OCI-LY7 (cell line): Measurements from ENCODE around the gene DEGS1.

ENCODE experiments used
- EZH2phosphoT487 ChIP-seq: fragments of 200-600 bp; sonication (generic); IDR thresholded peaks from 2 replicates; pipeline ENCODE4 v1.6.1; 2018; ENCODE audit warnings: low read depth, borderline replicate concordance, mild to moderate bottlenecking, mixed run types, antibody characterized with exemption, low read length, moderate library complexity, mixed read lengths
- TF ChIP-seq, protein P1 (sequence below): fragments of 200-600 bp; sonication (generic); conservative IDR thresholded peaks from 2 replicates; pipeline ENCODE4 v1.5.1; 2014; ENCODE audit warnings: mild to moderate bottlenecking, antibody characterized with exemption, low read length, moderate library complexity, mixed read lengths

DNA sequence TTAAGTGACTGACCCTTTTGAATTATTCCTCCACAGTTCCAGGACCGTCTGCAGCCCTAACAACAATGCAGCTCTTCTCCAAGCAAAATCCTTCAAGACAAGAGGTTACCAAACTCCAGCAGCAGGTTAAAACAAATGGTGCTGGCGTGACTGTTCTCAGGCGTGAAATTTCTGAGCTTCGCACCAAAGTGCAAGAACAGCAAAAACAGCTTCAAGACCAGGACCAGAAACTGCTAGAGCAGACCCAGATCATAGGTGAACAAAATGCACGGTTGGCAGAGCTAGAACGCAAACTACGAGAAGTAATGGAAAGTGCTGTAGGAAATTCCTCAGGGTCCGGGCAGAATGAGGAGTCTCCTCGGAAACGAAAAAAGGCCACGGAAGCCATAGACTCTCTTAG is 25.7 kb upstream of the DEGS1 start:
- TF ChIP-seq, protein P1, sequence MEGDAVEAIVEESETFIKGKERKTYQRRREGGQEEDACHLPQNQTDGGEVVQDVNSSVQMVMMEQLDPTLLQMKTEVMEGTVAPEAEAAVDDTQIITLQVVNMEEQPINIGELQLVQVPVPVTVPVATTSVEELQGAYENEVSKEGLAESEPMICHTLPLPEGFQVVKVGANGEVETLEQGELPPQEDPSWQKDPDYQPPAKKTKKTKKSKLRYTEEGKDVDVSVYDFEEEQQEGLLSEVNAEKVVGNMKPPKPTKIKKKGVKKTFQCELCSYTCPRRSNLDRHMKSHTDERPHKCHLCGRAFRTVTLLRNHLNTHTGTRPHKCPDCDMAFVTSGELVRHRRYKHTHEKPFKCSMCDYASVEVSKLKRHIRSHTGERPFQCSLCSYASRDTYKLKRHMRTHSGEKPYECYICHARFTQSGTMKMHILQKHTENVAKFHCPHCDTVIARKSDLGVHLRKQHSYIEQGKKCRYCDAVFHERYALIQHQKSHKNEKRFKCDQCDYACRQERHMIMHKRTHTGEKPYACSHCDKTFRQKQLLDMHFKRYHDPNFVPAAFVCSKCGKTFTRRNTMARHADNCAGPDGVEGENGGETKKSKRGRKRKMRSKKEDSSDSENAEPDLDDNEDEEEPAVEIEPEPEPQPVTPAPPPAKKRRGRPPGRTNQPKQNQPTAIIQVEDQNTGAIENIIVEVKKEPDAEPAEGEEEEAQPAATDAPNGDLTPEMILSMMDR, result no peak
- no peak for TF ChIP-seq EZH2phosphoT487
